ENCODE results near the gene ITGB8.

ITGB8 gene

DNA sequence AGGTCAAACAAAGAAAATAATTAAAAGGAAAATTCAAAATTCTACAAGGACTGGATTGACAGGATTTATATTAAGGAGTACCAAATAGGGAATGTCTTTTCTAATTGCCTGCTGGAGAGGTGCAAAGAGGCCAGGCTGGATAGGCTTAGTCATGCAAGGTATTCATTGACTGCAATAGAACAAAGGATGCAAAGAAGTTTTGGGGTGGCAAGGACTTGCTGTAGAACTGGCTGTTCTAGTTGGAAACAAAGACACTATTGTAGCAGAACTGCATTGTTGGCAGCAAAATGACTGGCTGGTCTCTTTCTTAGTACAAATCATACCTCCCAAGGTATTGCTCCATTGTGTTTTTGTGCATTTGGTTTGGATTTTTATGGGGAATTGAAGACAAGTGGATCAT is 10.1 kb downstream of the ITGB8 start:
- DNase-seq (ENCODE audit: low spot score) = no peak

- DNase-seq (ENCODE audit: low spot score) = no peak
These were observed 12.5 kb downstream of the ITGB8 start for GRCh38 chr7:20343205-20343604.

- no peak for DNase-seq (ENCODE audit: low spot score)
These were observed 13.2 kb downstream of the ITGB8 start for GRCh38 chr7:20343941-20344340.

GRCh38 chr7:20344396-20344795 is 13.7 kb downstream of the ITGB8 start:
- DNase-seq (ENCODE audit: low spot score) = no peak

DNA sequence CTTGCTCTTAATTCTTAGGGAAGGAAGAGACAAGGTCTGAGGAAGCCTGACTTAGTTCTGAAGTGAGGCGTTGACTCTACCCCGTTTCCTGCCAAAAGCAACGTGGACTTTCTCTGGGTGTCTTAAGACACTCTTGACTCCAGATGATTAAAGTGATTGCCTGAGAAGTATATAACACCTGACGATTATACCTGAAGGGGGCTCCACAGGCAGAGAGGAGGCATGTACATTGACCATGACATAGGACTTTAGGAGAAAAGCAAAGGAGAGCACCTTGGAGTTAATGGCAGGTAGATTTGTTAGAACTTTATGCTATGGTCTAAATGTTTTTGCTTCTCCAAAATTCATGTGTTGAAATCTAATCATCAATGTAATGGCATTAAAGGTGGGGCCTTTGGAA is 15.9 kb downstream of the ITGB8 start:
- DNase-seq (ENCODE audit: low spot score) = no peak

- DNase-seq (ENCODE audit: low spot score) = no peak
These were observed 17.0 kb downstream of the ITGB8 start for GRCh38 chr7:20347680-20348079.

- no peak for DNase-seq (ENCODE audit: low spot score)
These were observed 17.6 kb downstream of the ITGB8 start for GRCh38 chr7:20348125-20348807.

DNA sequence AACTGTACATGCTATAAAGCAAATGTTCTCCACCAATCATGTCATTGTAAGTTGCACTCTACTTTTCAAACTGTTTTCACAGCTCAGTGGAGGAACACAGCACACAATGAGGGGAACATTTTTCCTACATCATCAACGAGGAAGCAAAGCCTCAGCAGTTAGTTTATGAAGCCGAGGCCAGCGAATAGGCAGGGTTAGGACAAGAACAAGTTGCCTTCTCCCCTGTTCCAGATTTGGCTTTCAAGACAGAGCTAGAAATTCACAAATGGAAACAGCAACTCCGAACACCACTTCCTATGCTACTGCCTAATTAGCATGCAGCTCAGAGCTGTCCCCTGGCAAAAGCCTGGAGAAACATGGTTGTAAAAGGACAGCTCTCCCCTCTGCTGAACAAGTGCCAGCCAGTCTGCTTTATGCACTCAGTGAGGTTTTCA is 19.8 kb downstream of the ITGB8 start:
- DNase-seq (ENCODE audit: low spot score) = no peak

DNA sequence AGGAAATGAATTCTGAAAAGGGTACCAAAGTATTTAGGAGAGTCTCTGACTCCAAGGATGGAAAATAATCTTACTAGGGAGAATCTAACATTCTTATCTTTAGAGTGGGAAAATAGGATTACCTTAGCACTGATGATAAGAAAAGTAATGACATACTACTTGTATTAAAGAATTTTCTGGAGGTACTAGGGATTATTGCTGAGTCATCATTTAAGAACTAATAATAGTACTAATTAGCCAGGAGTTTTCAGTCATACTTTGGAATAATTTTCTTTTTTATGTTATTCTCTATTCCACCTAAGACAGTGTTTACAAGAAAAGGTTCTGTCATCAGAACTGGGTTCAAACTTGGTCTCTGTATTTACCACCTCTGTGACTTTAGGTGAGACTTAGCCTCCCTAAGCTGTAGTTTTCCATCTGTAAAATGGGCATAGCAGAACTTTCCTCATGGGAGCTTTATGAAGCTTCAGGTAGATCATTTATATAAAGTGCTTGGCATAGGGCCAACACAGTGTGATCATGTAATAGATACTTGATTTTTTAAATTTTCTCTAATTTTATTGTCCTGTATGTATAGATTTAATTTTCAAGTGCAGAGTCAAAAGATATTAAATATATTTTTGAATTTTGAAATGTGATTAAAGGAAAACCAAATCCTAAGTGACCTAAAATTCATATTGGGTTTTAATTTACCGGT is 20.4 kb downstream of the ITGB8 start:
- DNase-seq (ENCODE audit: low spot score) = no peak

DNA sequence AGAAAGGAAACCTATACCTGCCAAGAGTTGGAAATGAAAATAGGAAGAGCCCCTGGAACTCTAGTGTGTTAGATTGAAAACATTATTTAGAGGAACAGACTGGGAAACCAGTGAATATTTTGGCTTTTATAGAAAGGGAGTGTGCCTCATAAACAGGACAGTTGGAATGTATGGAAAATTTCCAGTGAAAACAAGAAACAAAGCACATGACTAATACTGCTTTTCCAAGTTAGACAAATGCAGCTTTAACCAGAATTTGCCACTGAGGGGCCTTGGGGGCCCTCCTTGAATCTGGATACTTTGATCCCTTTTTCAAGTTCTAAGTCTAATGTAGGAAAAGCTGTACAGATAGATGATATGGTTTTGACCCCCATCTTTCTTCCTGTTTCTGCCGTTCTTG is 21.2 kb downstream of the ITGB8 start:
- peak; percentile 61 for DNase-seq (ENCODE audit: low spot score)

- DNase-seq (ENCODE audit: low spot score) = peak; percentile 70
These were observed 22.0 kb downstream of the ITGB8 start for GRCh38 chr7:20352573-20353306.

DNA sequence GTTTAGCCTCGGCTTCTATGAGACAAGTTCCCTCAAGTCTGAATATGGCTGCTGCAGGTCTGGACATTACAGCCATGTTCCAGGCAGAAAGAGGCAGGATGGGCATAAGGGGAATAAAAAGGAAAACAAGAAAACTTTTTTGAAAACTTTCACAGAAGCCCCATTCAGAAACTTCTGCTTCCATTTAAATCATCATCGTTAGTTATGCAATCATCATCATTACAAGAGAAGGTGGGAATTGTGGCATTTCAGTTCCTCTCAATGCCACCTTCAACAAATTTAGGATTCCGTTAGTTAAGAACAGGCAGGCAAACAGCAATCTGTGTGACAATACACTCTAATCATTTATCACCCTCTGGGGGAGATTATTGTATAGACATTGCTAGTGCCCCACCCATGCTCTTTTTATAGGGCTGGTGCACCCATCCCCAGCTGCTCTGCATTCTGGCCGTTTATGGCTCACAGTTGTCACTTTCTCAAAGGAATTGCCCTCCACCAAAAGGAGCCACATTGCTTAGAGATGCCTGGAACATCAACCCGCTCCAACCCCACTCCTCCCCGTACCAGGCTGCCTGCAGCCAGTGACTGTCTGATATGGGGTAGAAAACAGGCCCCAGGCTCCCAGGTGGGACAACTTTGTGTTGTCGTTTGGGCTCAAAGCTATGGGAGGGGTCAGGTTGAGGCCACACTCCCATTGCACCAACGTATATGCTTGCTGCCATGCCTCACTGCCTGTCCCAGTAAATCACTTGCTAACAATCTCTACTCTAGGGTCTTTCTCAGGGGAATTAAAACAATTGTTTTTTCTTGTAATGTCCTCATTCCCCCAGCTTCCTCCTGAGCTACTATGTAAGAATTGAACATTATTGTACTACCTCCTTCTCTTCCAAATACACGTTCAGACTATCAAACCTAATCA is 24.2 kb downstream of the ITGB8 start:
- DNase-seq (ENCODE audit: low spot score) = no peak

DNA sequence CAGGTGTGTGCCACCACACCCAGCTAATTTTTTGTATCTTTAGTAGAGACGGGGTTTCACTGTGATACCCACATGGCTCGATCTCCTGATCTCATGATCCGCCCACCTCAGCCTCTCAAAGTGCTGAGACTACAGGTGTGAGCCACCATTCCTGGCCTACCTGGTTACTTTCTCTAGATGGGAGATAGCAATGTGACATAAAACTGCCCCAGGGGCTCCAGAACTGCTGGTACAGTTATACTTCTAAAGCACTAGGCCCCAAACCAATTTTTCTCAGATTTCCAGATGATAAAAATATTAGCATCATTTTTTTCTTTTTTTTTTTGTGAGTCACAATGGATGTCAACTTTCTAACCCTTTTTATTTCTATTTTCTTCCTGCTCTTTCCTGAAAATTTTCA is 27.4 kb downstream of the ITGB8 start:
- DNase-seq (ENCODE audit: low spot score) = no peak

GRCh38 chr7:20358762-20359282 is 28.1 kb downstream of the ITGB8 start:
- no peak for DNase-seq (ENCODE audit: low spot score)

GRCh38 chr7:20359341-20359963 is 28.8 kb downstream of the ITGB8 start:
- peak; percentile 18 for DNase-seq (ENCODE audit: low spot score)

DNA sequence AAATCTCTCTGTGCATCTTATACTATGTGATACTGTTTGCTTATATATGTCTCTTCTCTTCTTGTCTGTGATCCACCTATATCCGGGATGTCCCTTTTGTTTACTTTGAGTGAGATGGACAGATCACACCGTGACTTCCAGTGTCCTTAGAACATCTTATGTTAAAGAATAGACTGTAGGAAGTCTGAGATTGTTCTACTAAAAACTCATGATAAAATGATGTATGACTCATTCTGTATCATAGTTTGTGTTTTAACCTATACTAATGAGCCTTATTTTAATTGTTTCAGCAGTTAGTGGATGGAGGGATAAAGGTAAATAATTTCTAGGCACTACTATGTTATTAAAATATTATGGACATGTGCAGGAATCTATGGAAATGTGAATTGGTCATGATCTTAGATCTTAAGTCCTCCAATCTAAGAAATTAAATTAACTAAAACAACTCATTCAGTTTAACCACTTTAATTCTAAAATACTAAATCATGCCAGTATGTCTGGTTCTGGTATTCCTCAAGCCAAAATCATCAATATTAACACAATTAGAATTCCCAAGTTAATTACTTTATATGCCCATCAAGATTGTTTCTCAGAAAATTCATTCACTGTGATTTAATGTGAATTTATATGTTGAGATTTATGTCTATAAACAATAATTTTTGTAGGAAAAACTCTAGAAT is 32.0 kb downstream of the ITGB8 start:
- no peak for DNase-seq (ENCODE audit: low spot score)

- DNase-seq (ENCODE audit: low spot score) = no peak
These were observed 34.0 kb downstream of the ITGB8 start for GRCh38 chr7:20364571-20365196.

- DNase-seq (ENCODE audit: low spot score) = no peak
These were observed 34.8 kb downstream of the ITGB8 start for GRCh38 chr7:20365486-20365885.

DNA sequence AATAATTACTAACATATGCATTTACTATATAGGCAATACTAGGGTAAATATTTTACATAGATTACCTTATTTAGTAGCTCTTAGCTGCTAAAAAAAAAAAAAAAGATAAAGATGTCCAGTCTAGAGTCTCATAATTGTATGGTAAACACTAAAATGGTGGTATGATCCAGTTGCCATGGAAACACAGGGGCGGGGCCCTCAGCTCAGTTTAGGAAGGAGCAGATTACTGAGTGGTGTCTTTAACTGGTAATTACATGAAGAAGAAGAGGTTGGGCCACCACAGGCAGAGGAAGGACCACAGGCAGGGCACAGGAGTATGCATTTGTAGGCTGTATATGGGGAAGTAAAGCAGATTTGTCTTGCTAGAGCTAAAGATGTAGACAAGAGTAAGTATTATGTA is 43.7 kb downstream of the ITGB8 start:
- no peak for DNase-seq (ENCODE audit: low spot score)

DNA sequence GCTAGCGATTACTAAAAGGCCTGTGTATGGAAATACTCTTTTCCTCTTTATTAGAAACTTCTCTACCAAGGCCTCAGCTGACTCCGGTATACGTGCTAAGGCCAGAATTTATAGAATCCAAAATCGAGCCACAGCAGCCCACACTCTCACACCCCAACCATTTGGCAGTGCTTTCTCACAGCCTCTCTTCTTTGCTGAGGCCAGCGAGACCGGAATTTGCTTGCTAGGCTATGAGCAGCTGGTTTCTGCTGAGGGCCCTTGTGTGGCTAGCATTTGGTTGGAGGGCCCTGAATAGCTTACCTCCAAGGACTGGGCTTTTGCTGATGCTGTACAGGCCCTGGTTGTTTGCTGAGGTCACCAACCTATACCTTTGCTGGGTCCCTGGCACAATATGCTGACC is 46.1 kb downstream of the ITGB8 start:
- DNase-seq (ENCODE audit: low spot score) = no peak

Data from GM03348 (cell line).